Myocyte (in vitro differentiated cells): Measurements from ENCODE around the gene ANKRD33B. TPM values are rescaled to one million over a fixed set of nuclear protein-coding genes. Genes with fewer than 3 reads are reported as not detected.

ENCODE experiments used
- DNase-seq: peaks from one replicate; pipeline ENCODE4 v3.0.0-alpha.2; 2012; ENCODE audit warnings: low read depth
- total RNA-seq: library from RNA; depleted of rRNA; stranded (reverse); fragments of >200 nt; gene quantifications from 2 replicates; pipeline ENCODE4 v1.2.3, GENCODE V29; 2014

ANKRD33B gene
- total RNA-seq, 1 donor from 2014 or later, result 3.1 TPM

GRCh38 chr5:10672146-10673016 lies 108.5 kb downstream of the ANKRD33B start:
- DNase-seq, result no peak

GRCh38 chr5:10673017-10673389 lies 109.1 kb downstream of the ANKRD33B start:
- DNase-seq, result no peak

- no peak for DNase-seq
Measured at GRCh38 chr5:10673407-10673806, 109.5 kb downstream of the ANKRD33B start.

GRCh38 chr5:10674096-10674495 lies 110.2 kb downstream of the ANKRD33B start:
- DNase-seq, result no peak

- no peak for DNase-seq
Measured at GRCh38 chr5:10674582-10674981, 110.7 kb downstream of the ANKRD33B start.

GRCh38 chr5:10675177-10675700 lies 111.4 kb downstream of the ANKRD33B start:
- DNase-seq, result no peak

- DNase-seq, result no peak
Measured at GRCh38 chr5:10676224-10676623, 112.4 kb downstream of the ANKRD33B start.

GRCh38 chr5:10676946-10677345 lies 113.1 kb downstream of the ANKRD33B start:
- no peak for DNase-seq

- no peak for DNase-seq
Measured at GRCh38 chr5:10677533-10677932, 113.7 kb downstream of the ANKRD33B start.

GRCh38 chr5:10678244-10678643 lies 114.4 kb downstream of the ANKRD33B start:
- DNase-seq, result peak; percentile 97

- peak; percentile 81 for DNase-seq
Measured at GRCh38 chr5:10679336-10679988, 115.6 kb downstream of the ANKRD33B start.

- no peak for DNase-seq
Measured at GRCh38 chr5:10680876-10681481, 117.1 kb downstream of the ANKRD33B start.

GRCh38 chr5:10681731-10682679 lies 118.1 kb downstream of the ANKRD33B start:
- DNase-seq, result no peak

- DNase-seq, result no peak
Measured at GRCh38 chr5:10682801-10683525, 119.1 kb downstream of the ANKRD33B start.

GRCh38 chr5:10684303-10685086 lies 120.6 kb downstream of the ANKRD33B start:
- no peak for DNase-seq

- no peak for DNase-seq
Measured at GRCh38 chr5:10685115-10685521, 121.2 kb downstream of the ANKRD33B start.

- DNase-seq, result no peak
Measured at GRCh38 chr5:10686890-10687289, 123.0 kb downstream of the ANKRD33B start.

GRCh38 chr5:10688651-10689171 lies 124.8 kb downstream of the ANKRD33B start:
- no peak for DNase-seq
